ENCODE data around the gene TLCD1. TPM values are rescaled to one million over a fixed set of nuclear protein-coding genes. Genes with fewer than 3 reads are reported as not detected.
A peak's percentile ranks its signal among the peaks of the same experiment; 100 is the strongest.
"Not testable (repeated sequence)": the region's sequence is repeated elsewhere in the genome, so short reads cannot be mapped to it uniquely, and the experiment has no call there.

Gene TLCD1
- total RNA-seq, 6 experiments from 2014 or later: 8.0 to 14.6 (median 11.3) TPM

DNA sequence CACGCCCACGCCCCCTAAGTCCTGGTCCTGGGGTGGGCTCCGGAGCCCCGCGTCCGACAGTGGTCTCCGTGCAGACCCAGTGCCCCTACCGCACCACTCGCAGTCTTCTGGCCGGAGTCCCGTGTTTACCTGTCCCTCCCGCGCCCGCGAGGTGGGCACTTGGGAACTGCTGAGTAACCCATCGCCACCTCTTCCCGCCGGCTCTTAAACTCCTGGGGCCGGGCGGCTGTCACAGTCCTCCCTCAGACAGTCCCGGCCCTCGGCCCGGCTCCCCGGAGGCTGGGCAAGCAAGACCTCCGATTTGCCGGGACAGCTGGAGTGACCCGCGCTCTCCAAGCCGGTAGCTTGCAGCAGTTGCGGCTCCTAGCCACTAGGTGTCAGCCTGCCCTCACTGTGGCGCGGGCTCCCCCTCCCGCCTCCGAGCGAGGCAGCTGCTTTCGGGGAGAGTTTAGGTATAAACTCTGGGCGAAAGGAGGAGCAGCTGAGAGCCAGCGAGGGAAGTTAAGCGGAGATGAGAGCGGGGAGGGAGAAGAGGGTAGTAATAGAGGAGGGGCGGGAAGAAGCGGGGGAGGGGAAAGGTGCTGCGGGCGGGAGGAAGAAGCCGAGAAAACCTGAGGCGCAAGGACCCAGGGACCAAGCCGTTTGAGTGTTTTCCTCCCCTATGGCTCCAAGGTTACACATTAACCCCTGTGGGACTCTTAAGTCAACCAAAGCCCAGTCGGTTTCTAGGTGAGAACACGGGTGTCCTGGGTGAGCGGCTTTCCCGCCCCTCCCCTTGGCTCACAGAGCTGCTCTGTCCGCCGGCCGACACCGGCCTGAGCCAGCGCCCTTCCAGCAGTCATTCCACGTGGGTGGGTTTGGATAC lies 826 bp upstream of the TLCD1 start:
- H3K4me1 Mint-ChIP-seq (ENCODE audit: low read depth): peaks cover 52% of the 10 kb centered on the region
- peak overlapping the region; percentile 95 for H3K27ac Mint-ChIP-seq

DNA sequence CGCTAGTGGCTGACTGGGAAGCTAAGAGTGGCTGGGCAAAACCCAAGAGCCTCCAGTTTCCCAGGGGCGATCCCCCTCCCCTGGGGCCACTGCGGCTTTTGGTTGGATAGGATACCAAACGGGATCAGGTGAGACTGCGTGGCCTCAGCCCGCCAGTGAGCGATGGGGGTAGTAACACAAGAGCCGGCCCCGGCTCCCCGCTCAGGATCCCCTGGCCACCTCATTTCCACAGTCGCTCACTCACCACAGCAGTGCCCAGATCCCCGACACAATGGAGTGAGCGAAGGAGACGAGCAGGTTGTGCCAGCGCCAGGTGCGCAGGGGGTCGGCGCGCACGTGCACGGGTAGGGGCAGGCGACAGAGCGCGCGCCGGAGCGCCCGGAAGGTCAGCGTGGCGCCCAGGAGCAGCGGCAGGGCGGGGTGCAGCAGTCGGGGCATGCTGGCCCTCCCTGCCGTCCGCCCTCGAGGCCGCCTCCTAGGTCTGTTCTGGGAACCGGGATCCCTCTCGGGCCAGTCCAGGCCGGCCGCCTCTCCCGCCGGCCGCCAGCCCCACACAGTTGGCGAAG lies 290 bp downstream of the TLCD1 start:
- Mint-ChIP-seq H3K27me3 (ENCODE audit: insufficient read depth) (peaks cover 21% of the 10 kb centered on the region), H3K4me3 (peak overlapping the region; percentile 95), H3K27ac (peak overlapping the region; percentile 96), H3K4me1 (ENCODE audit: low read depth) (peaks cover 63% of the 10 kb centered on the region), H3K36me3 (ENCODE audit: low read depth) (peaks cover 26% of the 10 kb centered on the region), H3K9me3 (no peaks in the 10 kb centered on the region)
- peak; percentile 84 for DNase-seq
- TF ChIP-seq, protein P1, sequence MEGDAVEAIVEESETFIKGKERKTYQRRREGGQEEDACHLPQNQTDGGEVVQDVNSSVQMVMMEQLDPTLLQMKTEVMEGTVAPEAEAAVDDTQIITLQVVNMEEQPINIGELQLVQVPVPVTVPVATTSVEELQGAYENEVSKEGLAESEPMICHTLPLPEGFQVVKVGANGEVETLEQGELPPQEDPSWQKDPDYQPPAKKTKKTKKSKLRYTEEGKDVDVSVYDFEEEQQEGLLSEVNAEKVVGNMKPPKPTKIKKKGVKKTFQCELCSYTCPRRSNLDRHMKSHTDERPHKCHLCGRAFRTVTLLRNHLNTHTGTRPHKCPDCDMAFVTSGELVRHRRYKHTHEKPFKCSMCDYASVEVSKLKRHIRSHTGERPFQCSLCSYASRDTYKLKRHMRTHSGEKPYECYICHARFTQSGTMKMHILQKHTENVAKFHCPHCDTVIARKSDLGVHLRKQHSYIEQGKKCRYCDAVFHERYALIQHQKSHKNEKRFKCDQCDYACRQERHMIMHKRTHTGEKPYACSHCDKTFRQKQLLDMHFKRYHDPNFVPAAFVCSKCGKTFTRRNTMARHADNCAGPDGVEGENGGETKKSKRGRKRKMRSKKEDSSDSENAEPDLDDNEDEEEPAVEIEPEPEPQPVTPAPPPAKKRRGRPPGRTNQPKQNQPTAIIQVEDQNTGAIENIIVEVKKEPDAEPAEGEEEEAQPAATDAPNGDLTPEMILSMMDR (IDR thresholded peaks at IDR 0.05): 0 out of 2 replicates have a peak, but pooled peaks have one; percentile 4

More for the DNA sequence above, 826 bp upstream of the TLCD1 start:
- TF ChIP-seq, protein P1 (IDR thresholded peaks at IDR 0.05): peak; percentile 99
- Mint-ChIP-seq H3K9me3 (no peaks in the 10 kb centered on the region), H3K4me3 (peak overlapping the region; percentile 95), H3K27me3 (ENCODE audit: insufficient read depth) (peaks cover 19% of the 10 kb centered on the region), H3K36me3 (ENCODE audit: low read depth) (peaks cover 16% of the 10 kb centered on the region)
- DNase-seq: peak; percentile 91

DNA sequence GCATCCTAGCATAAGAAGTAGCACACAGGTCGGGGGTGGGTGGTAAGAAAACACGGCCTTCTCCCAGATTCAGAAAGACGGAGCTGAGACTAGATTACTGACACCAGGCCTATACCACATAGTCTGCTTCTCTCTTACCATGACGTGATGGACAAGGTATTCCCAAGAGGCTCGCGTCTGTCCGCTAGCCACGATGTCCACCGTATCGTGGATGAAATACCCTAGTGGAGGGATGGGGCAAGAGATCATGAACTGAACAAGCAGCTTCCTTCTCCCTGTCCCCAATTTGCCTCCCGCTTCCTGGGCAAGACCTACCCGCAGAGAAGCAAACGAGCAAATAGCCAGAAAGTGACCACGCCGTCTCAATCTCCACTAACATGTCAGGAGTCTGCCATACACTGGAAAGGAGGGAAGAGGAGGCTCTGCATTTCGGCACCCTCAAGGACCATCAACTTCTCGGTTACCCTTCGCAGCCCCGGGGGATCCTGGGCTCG lies 820 bp downstream of the TLCD1 start:
- peak overlapping the region; percentile 96 for H3K27ac Mint-ChIP-seq
- TF ChIP-seq, protein P1 (IDR thresholded peaks at IDR 0.05): peak; percentile 50
- peaks cover 67% of the 10 kb centered on the region for H3K4me1 Mint-ChIP-seq (ENCODE audit: low read depth)
- H3K27me3 Mint-ChIP-seq (ENCODE audit: insufficient read depth): peaks cover 24% of the 10 kb centered on the region
- DNase-seq: peak; percentile 70
- H3K36me3 Mint-ChIP-seq (ENCODE audit: low read depth): peaks cover 31% of the 10 kb centered on the region
- peaks cover 5% of the 10 kb centered on the region; the same call in 1 of the 2 replicates for H3K9me3 Mint-ChIP-seq
- H3K4me3 Mint-ChIP-seq: peak overlapping the region; percentile 95

DNA sequence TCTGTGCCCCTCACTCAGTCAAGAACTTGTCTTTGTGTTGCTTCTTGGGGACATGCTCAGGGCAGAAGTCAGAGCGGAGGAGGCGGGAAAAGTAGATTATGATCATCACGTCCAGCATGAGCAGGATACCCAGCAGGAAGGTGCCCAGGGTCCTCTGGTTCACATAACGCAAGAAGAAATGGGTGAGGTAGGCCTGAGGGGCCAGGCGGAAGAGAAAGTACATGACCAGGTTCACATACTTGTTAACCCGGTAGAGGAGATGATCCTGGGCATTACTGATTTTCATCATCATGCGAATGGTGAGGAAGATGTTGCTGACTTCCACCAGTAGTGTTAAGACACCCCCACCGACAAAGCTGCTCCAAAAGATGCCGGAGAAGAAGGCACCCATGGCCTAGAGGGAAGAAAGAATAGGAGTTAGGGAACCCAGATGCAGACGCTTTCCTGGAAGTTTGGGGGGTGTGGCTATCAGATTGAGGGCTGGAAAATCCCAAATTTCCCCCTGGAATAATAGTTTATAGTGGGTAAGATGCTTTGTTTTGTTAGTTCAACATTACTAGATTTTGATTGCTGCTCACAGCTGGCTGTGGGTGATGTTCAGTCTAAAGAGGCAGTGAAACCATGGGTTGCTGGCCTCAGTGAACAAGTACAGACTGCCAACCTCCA lies 1.4 kb downstream of the TLCD1 start:
- H3K4me3 Mint-ChIP-seq: peak overlapping the region; percentile 95
- TF ChIP-seq, protein P1 (IDR thresholded peaks at IDR 0.05): no peak
- no peak for DNase-seq
- H3K9me3 Mint-ChIP-seq: peaks cover 8% of the 10 kb centered on the region; the same call in 1 of the 2 replicates
- peak overlapping the region; percentile 96 for H3K27ac Mint-ChIP-seq
- H3K4me1 Mint-ChIP-seq (ENCODE audit: low read depth): peaks cover 67% of the 10 kb centered on the region
- peaks cover 29% of the 10 kb centered on the region for H3K27me3 Mint-ChIP-seq (ENCODE audit: insufficient read depth)
- peaks cover 36% of the 10 kb centered on the region for H3K36me3 Mint-ChIP-seq (ENCODE audit: low read depth)

DNA sequence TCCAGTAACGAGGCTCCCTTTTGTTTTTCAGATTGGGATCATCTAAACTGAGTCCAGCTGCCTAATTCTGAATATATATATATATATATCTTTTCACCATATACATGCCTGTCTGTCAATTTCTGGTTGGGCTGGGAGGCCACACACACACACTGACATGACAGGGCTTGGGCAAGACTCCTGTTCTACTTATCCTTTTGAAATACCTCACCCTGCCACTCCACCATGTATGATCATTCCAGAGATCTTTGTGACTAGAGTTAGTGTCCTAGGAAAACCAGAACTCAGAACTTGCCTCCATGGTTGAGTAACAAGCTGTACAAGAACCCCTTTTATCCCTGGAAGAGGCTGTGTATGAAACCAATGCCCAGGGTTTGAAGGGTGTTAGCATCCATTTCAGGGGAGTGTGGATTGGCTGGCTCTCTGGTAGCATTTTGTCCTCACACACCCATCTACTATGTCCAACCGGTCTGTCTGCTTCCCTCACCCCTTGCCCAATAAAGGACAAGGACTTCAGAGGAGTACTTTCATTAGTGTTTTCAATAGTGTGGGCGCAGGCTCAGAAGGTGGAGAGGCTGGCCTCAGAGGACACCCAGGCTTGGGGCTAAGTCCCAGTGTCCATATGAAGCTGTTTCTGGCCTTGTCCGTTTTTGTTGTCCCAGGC lies 2.1 kb downstream of the TLCD1 start:
- peaks cover 29% of the 10 kb centered on the region for H3K27me3 Mint-ChIP-seq (ENCODE audit: insufficient read depth)
- peaks cover 34% of the 10 kb centered on the region for H3K36me3 Mint-ChIP-seq (ENCODE audit: low read depth)
- H3K4me1 Mint-ChIP-seq (ENCODE audit: low read depth): peaks cover 70% of the 10 kb centered on the region
- not testable (repeated sequence) for H3K9me3 Mint-ChIP-seq, DNase-seq
- peak overlapping the region; percentile 96 for H3K27ac Mint-ChIP-seq
- peak overlapping the region; percentile 95 for H3K4me3 Mint-ChIP-seq
